NCI-H2171 (cell line): ENCODE results near the gene CHD1.
A peak's percentile ranks its signal among the peaks of the same experiment; 100 is the strongest.

Experiments used
- DNase-seq: peaks from one replicate; lab custom pipeline; 2025; lab: John Stamatoyannopoulos, UW

CHD1 gene

GRCh38 chr5:98902733-98903132 lies 26.1 kb downstream of the CHD1 start:
- no peak for DNase-seq

GRCh38 chr5:98899456-98899855 lies 29.4 kb downstream of the CHD1 start:
- DNase-seq: no peak

- no peak for DNase-seq
Measured at GRCh38 chr5:98898743-98899142, 30.1 kb downstream of the CHD1 start.

- DNase-seq: no peak
Measured at GRCh38 chr5:98891591-98891990, 37.2 kb downstream of the CHD1 start.

DNA sequence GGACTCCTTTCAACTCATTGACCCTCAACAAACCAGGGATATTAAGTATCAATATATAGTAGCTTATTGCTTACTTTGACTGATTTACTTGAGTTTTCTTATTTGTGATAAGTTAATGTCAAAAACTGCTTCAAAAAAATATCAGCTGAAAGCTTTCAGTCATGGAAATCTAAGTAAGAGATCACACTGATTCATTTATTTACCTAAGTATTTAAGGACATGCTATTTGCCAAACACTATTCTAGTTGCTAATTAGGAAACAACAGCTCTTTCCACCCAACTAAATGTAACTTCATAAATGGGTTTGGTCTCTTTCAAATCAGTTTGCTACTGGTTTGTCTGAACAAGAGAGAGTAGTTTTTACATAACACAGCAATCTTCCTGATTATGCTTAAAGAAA lies 48.2 kb downstream of the CHD1 start:
- DNase-seq: no peak

GRCh38 chr5:98880151-98880550 lies 48.7 kb downstream of the CHD1 start:
- no peak for DNase-seq

GRCh38 chr5:98877600-98877999 lies 51.2 kb downstream of the CHD1 start:
- DNase-seq: no peak

GRCh38 chr5:98872674-98873073 lies 56.1 kb downstream of the CHD1 start:
- DNase-seq: no peak

DNA sequence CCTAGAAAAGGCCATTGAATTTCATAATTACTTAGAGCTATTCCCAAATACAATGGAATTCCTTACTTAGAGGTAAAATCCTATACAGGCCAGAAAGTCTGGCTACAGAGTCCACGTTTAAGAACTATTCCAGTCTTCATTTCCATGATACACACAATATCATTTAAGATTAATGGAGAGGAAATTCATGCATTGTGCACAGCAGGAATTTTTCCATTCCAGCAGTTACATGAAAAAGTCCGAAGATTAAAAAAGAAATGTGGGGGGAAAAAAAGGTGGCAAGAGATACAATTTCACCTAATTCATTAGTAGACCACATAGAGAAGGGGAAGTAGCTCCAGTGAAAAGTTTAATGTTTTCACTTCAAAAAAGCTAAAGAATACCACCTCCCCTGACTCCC lies 63.1 kb downstream of the CHD1 start:
- no peak for DNase-seq

DNA sequence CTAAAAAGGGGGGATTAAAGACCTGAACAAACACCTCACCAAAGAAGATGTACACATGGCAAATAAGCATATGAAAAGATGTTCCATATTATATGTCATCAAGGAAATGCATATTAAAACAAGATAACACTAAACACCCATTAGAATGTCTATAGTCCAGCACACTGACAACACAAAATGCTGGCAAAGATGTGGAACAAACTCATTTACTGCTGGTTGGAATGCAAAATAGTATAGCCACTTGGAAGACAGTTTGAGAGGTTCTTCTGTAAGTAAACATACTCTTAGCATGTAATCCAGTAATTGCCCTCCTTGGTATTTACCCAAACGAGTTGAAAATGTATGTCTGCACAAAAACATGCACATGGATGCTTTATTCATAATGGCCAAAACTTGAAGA lies 81.8 kb downstream of the CHD1 start:
- DNase-seq: no peak

GRCh38 chr5:98846520-98846919 lies 82.3 kb downstream of the CHD1 start:
- DNase-seq: no peak

GRCh38 chr5:98845878-98846277 lies 82.9 kb downstream of the CHD1 start:
- DNase-seq: no peak

DNA sequence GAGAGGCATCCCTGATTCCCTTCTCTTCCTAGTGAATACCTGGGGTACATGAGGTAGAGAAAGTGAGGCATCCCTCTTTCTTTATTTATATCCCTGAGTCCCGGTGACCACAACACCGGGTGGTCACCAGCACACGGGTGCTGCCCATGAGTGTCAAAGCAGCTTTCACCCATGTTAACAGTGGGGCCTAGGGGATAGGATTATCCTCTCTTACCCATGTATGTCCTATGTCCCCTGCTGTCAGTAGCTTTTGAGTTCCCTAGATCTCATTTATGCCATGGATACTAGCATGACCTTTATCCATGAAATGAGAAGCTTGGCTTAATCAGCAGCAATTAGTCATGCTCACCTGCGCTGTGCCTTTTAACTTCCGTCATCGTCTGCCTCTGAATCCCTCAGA lies 83.9 kb downstream of the CHD1 start:
- no peak for DNase-seq

GRCh38 chr5:98843481-98843880 lies 85.3 kb downstream of the CHD1 start:
- no peak for DNase-seq

GRCh38 chr5:98840946-98841345 lies 87.9 kb downstream of the CHD1 start:
- DNase-seq: no peak

DNA sequence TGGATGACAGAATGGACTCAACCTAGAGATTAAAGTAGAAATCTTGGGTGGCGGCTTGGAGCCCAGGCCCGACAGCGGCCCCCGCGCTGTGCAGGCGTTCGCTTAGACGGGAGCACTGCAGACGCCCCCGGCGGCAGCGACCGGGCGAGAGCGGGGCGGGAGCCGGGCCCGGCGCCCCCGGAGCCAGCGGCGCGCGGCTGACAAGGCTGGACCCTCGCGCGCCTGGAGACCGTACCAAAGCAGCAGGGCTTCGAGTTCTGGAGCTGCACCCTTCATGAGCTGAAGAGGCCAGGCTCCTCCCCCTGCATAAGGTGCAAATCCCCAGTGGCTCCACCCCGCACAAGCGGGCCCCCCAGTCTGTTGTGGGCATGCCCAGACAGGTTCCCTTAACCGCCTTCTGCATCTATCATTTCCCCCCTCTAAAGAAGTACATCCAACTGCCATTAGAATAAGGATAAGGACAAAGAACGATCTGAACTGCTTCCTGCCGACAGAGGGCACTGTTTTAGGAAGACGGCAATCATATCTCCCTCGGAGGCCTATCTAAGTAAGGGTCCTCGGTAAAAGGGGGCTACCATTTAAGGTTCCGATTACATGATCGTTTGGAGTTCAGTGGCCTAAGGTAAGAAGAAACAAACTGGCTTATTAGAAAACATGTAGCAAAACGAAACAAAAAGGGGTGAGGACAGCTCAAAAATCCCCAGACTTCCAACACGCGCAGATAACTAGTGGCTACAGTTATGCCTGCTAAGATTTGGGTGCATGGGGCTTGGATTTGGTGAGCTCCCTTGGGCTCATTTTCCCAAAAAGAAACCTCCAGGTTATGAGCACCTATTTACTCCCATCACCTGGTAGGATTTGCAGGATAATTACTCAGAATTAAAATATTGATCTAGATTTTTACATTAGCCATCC lies 89.1 kb downstream of the CHD1 start:
- DNase-seq: no peak

GRCh38 chr5:98836175-98836574 lies 92.6 kb downstream of the CHD1 start:
- no peak for DNase-seq

- no peak for DNase-seq
Measured at GRCh38 chr5:98827588-98828284, 101.1 kb downstream of the CHD1 start.

DNA sequence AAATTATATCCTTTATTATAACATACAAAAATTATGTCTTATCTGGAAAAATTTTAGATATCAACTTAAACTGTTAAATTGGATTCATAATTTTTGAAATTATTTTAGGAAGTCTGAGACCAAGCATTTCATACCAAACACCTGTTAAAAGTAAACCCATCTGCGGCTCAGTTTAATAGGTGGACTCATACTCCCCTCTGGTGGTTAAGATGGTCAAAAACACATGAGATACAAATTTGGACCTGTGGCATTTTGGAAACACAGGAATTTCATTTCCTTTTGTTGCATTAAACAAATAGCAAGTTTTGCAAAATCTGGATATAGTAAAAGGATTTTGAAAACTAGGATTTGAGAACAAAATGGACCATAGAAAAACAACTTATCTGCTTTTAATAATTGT lies 101.6 kb downstream of the CHD1 start:
- DNase-seq: peak; percentile 7

GRCh38 chr5:98825582-98826375 lies 103.0 kb downstream of the CHD1 start:
- no peak for DNase-seq

- DNase-seq: peak; percentile 4
Measured at GRCh38 chr5:98816582-98817222, 112.1 kb downstream of the CHD1 start.

DNA sequence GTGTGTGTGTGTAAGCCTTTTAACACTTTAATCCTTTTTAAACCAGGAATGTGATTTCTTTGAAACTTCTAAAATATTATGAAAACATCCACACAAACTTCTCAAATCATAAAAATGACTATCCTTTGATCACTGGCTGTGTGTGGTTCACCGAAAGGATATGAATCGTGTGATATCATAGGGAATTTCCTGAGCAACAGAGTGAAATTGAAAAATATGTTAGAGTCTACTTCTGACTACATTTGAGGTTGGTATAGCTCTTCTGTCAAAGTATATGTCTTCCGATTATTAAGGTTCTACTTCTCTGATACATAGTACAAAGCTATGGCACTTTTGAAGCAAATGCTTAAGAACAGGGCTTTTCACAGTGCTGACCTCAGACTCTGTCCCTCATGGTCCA lies 115.1 kb downstream of the CHD1 start:
- no peak for DNase-seq
